ENCODE data around the gene SHMT2.

SHMT2 gene

DNA sequence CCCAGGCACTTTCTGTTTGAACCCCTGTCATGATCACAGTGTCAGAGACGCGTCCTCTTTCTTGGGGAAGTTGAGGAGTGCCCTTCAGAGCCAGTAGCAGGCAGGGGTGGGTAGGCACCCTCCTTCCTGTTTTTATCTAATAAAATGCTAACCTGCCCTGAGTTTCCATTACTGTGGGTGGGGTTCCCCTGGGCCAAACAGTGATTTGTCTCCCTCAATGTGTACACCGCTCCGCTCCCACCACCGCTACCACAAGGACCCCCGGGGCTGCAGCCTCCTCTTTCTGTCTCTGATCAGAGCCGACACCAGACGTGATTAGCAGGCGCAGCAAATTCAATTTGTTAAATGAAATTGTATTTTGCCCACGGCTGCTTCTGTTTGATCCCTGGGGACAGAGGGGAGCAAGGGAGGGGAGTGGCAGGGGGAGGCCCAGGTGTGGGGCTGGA lies 5.1 kb downstream of the SHMT2 start:
- Histone ChIP-seq H3K27me3 (peaks cover 46% of the 10 kb centered on the region), H3K9me3 (no peaks in the 10 kb centered on the region), H3K36me3 (peaks cover 37% of the 10 kb centered on the region), H3K4me3 (ENCODE audit: low read depth, low read length) (peak overlapping the region; percentile 45; the same call in 1 of the 2 replicates), H3K4me1 (peaks cover 21% of the 10 kb centered on the region)
- TF ChIP-seq, protein P1, sequence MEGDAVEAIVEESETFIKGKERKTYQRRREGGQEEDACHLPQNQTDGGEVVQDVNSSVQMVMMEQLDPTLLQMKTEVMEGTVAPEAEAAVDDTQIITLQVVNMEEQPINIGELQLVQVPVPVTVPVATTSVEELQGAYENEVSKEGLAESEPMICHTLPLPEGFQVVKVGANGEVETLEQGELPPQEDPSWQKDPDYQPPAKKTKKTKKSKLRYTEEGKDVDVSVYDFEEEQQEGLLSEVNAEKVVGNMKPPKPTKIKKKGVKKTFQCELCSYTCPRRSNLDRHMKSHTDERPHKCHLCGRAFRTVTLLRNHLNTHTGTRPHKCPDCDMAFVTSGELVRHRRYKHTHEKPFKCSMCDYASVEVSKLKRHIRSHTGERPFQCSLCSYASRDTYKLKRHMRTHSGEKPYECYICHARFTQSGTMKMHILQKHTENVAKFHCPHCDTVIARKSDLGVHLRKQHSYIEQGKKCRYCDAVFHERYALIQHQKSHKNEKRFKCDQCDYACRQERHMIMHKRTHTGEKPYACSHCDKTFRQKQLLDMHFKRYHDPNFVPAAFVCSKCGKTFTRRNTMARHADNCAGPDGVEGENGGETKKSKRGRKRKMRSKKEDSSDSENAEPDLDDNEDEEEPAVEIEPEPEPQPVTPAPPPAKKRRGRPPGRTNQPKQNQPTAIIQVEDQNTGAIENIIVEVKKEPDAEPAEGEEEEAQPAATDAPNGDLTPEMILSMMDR (IDR thresholded peaks at IDR 0.05; ENCODE audit: low read depth, low read length), result no peak
- DNase-seq, result no peak

DNA sequence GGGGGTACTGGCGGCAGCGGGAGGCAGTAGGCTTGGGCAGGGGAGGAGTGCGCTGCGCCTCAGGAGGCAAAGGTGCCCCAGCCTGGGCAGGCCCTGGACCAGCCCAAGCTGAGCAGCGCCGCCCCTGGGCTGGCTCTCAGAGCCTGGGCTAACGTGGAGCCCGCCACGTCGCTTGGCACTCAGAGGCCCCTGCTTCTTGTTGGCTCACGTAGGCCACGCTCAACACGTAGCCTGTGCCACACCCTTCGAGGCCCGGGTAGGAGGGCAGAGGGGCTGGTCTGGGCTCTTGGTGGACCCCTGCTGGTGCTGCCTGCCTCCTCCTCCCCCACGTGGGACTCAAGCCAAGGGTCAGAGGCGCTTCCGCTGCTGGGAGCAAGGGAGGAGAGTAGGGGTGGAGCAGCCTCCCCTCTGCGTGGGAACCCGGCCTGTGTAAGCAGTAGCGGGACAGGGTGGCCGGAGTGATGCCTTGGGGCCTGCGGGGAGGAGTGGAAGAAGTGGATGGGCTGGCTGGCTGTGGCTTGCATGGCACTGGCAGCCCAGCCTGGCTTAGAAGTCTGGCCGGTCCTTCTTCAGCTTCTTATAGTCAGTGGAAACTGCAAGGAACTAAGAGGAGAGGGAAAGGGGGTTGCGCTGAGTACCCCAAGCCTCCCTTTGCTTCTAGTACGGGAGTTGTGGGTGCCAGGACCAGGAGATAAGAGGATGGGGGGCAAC lies 5.7 kb downstream of the SHMT2 start:
- peak; percentile 79 for DNase-seq
- Histone ChIP-seq H3K4me1 (peaks cover 23% of the 10 kb centered on the region), H3K27me3 (peaks cover 52% of the 10 kb centered on the region), H3K36me3 (peaks cover 37% of the 10 kb centered on the region), H3K4me3 (ENCODE audit: low read depth, low read length) (peak overlapping the region; percentile 45), H3K9me3 (no peaks in the 10 kb centered on the region)
- TF ChIP-seq, protein P1 (IDR thresholded peaks at IDR 0.05; ENCODE audit: low read depth, low read length), result peak; percentile 42

DNA sequence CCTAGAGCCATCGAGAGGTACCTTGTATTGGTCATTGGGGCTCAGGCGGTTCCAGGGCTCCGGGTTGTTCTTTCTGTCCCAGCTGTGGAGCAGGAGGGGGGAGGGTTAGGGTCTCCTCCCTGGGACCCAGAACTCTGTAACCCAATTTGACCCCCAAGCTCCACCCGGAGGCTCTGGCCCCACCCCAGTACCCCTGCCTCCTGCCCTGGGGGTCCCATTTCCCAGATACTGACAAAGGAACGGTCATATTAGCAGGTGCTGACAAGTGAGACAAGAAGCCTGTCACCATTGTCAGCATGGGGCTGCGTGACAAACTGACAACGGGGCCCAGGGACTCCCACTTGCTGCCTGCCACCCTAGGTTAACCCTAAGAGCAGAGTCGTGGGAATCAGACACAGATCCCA lies 6.2 kb downstream of the SHMT2 start:
- no peak for DNase-seq
- Histone ChIP-seq H3K27me3 (peaks cover 58% of the 10 kb centered on the region), H3K4me1 (peaks cover 26% of the 10 kb centered on the region), H3K9me3 (no peaks in the 10 kb centered on the region), H3K4me3 (ENCODE audit: low read depth, low read length) (peak overlapping the region; percentile 45), H3K36me3 (peaks cover 37% of the 10 kb centered on the region)
- TF ChIP-seq, protein P1 (IDR thresholded peaks at IDR 0.05; ENCODE audit: low read depth, low read length), result no peak

DNA sequence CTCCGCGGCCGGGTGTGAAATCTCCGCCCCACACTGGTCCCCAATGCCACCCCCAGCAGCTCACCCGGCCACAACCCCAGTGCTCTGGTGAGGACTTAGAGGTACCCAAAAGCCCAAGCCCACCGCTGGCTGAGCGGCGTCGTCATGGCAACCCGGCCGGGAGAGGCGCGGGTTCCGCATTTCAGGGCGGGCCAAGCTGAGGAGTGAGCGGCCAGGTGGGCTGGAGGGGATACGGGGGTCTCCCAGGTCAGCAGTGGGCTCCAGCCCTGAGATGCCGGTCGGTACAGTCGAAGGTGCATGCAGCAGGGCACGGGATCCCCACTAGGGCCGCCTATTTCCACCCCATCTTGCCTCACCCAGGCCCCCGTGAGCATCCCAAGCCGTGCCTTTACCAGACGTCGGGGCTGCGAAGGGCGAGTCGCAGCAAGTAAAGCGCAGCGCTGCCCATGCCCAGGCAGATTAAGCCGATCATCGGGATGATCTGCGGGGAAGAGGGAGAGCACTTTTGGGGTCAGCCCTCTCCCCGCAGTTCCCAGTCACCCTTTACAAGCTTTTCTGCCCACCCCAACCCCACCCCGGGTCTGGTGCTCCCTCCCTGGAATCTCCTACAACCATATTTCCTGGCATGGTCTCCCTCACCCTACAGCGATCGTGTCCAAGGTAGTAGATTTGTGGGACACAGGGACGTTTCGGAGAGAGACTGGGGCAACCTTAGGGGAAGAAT lies 6.9 kb downstream of the SHMT2 start:
- no peak for DNase-seq
- H3K9me3 ChIP-seq, result no peaks in the 10 kb centered on the region
- H3K36me3 ChIP-seq, result peaks cover 30% of the 10 kb centered on the region
- TF ChIP-seq, protein P1 (IDR thresholded peaks at IDR 0.05; ENCODE audit: low read depth, low read length), result no peak
- H3K4me3 ChIP-seq (ENCODE audit: low read depth, low read length), result peak overlapping the region; percentile 45
- H3K27me3 ChIP-seq, result peaks cover 64% of the 10 kb centered on the region
- H3K4me1 ChIP-seq, result peaks cover 32% of the 10 kb centered on the region

DNA sequence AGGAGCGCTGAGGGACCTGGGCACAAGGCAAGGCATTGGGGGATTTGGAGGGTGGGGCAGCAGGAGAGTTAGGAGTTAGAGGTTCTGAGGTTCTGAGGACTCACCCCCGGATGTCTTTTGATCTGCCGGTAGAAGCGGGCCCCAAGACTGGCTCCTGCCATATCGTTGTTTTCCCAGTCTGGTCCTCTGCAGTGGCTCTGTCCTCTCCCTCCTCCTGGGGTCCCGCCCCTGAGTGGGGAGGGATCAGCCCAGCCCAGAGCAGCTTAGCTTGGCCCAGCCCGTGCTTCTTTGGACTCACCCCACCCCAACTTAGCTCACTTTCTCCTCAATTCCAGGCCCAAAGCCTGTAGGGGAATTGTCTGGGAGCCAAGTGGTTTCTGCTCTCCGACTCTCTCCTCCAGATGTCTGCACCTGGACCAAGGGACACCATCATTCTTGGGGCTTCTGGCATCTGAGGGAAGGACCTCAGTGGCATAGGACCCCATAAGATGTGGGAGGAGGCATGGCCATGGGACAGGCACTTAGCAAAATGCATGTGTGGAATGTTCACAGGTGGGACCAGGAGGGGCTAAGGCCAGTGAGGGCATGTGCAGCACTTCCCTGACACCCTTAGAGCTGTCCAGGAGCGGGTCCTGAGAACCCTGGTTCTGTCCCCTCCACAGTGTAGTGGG lies 7.5 kb downstream of the SHMT2 start:
- peaks cover 71% of the 10 kb centered on the region for H3K27me3 ChIP-seq
- DNase-seq, result no peak
- TF ChIP-seq, protein P1 (IDR thresholded peaks at IDR 0.05; ENCODE audit: low read depth, low read length), result no peak
- H3K36me3 ChIP-seq, result peaks cover 23% of the 10 kb centered on the region
- peak overlapping the region; percentile 45 for H3K4me3 ChIP-seq (ENCODE audit: low read depth, low read length)
- H3K4me1 ChIP-seq, result peaks cover 35% of the 10 kb centered on the region
- H3K9me3 ChIP-seq, result no peaks in the 10 kb centered on the region

Measured in BE2C (cell line).